Panc1 (cell line): ENCODE measurements around the gene ABCC10.

Source experiments
- POLR2AphosphoS5 ChIP-seq: IDR thresholded peaks from 2 replicates; pipeline ENCODE4 v1.6.1; 2012; ENCODE audit warnings: mild to moderate bottlenecking, low read depth, low read length, moderate library complexity
- REST ChIP-seq, 2 experiments: IDR thresholded peaks; 2 replicates each; pipeline ENCODE4 v1.6.1; 2011 to 2012; ENCODE audit warnings: low read depth in 2 of 2, control low read depth in 1 of 2, low read length in 1 of 2, mild to moderate bottlenecking in 1 of 2, moderate library complexity in 1 of 2; ENCODE audit not compliant: insufficient read depth in 1 of 2
- SIN3A ChIP-seq: IDR thresholded peaks from 2 replicates; pipeline ENCODE4 v1.6.1; 2012; ENCODE audit warnings: low read depth, mild to moderate bottlenecking, low read length, moderate library complexity, borderline replicate concordance; ENCODE audit not compliant: insufficient read depth
- TF ChIP-seq, protein P1 (sequence below): fragments of 450-650 bp; IDR thresholded peaks from 2 replicates; pipeline ENCODE4 v1.5.1; 2017; ENCODE audit warnings: mild to moderate bottlenecking

GRCh38 chr6:43495409-43495941 is 68.1 kb downstream of the ABCC10 start:
- TF ChIP-seq, protein P1, sequence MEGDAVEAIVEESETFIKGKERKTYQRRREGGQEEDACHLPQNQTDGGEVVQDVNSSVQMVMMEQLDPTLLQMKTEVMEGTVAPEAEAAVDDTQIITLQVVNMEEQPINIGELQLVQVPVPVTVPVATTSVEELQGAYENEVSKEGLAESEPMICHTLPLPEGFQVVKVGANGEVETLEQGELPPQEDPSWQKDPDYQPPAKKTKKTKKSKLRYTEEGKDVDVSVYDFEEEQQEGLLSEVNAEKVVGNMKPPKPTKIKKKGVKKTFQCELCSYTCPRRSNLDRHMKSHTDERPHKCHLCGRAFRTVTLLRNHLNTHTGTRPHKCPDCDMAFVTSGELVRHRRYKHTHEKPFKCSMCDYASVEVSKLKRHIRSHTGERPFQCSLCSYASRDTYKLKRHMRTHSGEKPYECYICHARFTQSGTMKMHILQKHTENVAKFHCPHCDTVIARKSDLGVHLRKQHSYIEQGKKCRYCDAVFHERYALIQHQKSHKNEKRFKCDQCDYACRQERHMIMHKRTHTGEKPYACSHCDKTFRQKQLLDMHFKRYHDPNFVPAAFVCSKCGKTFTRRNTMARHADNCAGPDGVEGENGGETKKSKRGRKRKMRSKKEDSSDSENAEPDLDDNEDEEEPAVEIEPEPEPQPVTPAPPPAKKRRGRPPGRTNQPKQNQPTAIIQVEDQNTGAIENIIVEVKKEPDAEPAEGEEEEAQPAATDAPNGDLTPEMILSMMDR: no peak
- TF ChIP-seq REST (IDR thresholded peaks at IDR 0.05; ENCODE audit: insufficient read depth in 1 of 2, low read depth in 2 of 2, low read length in 1 of 2): no peak
- TF ChIP-seq SIN3A: no peak
- no peak for TF ChIP-seq POLR2AphosphoS5
